Fibroblast of lung (primary cell): ENCODE data around the gene PRODH. TPM values are rescaled to one million over a fixed set of nuclear protein-coding genes. Genes with fewer than 3 reads are reported as not detected.
"Not testable (repeated sequence)": the region's sequence is repeated elsewhere in the genome, so short reads cannot be mapped to it uniquely, and the experiment has no call there.

Experiments used
- DNase-seq, 2 donors: peaks; one replicate each; pipeline versions ENCODE4 v3.0.0 to v3.0.0-alpha.2; 2010; ENCODE audit warnings: low read depth in 2 of 2
- H2AFZ ChIP-seq: 2 replicates; pipeline ENCODE4 v1.5.1; 2012; ENCODE audit warnings: low read length, control low read depth, inconsistent platforms
- H3K27ac ChIP-seq: 2 replicates; pipeline ENCODE4 v1.5.1; 2011; ENCODE audit warnings: low read length, control low read depth; ENCODE audit not compliant: insufficient read depth
- H3K27me3 ChIP-seq: 2 replicates; pipeline ENCODE4 v1.5.1; 2011; ENCODE audit warnings: mild to moderate bottlenecking, low read length; ENCODE audit not compliant: control insufficient read depth, insufficient read depth
- H3K36me3 ChIP-seq: 2 replicates; pipeline ENCODE4 v1.5.1; 2011; ENCODE audit warnings: low read length; ENCODE audit not compliant: control insufficient read depth, insufficient read depth
- H3K4me1 ChIP-seq: 2 replicates; pipeline ENCODE4 v1.5.1; 2011; ENCODE audit warnings: low read length; ENCODE audit not compliant: control insufficient read depth, insufficient read depth; ENCODE audit errors: extremely low read depth
- H3K4me2 ChIP-seq: 2 replicates; pipeline ENCODE4 v1.5.1; 2011; ENCODE audit warnings: low read length, control low read depth; ENCODE audit not compliant: insufficient read depth; ENCODE audit errors: extremely low read depth
- H3K4me3 ChIP-seq, 4 experiments: fragments of 200-600 bp in 1 of 4; sonication (generic) in 1 of 4; replicated peaks in 1 of 4; 2 replicates each; pipeline ENCODE4 v1.5.1; 2011 to 2016; ENCODE audit warnings: low read length in 4 of 4, low read depth in 3 of 4, mild to moderate bottlenecking in 3 of 4, control low read depth in 2 of 4, inconsistent platforms in 1 of 4, mixed read lengths in 1 of 4; ENCODE audit not compliant: insufficient read depth in 1 of 4; ENCODE audit errors: control extremely low read depth in 1 of 4
- H3K79me2 ChIP-seq: 2 replicates; pipeline ENCODE4 v1.5.1; 2012; ENCODE audit warnings: mild to moderate bottlenecking, low read length, inconsistent platforms; ENCODE audit not compliant: control insufficient read depth, insufficient read depth
- H3K9ac ChIP-seq: 2 replicates; pipeline ENCODE4 v1.5.1; 2011; ENCODE audit warnings: mild to moderate bottlenecking, low read length, control low read depth; ENCODE audit not compliant: insufficient read depth
- H3K9me3 ChIP-seq: 2 replicates; pipeline ENCODE4 v1.5.1; 2012; ENCODE audit warnings: low read depth, low read length; ENCODE audit not compliant: control insufficient read depth, insufficient read depth
- H4K20me1 ChIP-seq: 2 replicates; pipeline ENCODE4 v1.5.1; 2011; ENCODE audit warnings: low read length; ENCODE audit not compliant: control insufficient read depth, insufficient read depth; ENCODE audit errors: extremely low read depth
- polyA plus RNA-seq, 2 donors: library from polyadenylated mRNA; depleted of rRNA in 1 of 2; stranded (reverse) in 1 of 2; unstranded in 1 of 2; fragments of >200 nt; gene quantifications; 2 replicates each; pipeline ENCODE4 v1.2.1, GENCODE V29; 2011 to 2012; ENCODE audit warnings: missing spikeins in 1 of 2
- total RNA-seq: library from RNA; depleted of rRNA; stranded (reverse); fragments of >200 nt; gene quantifications from 2 replicates; pipeline ENCODE4 v1.2.1, GENCODE V29; 2014

PRODH gene
- total and polyA plus RNA-seq, 2 donors (not counting 1 experiment from before 2014, with no cell fraction given), result 0.06 TPM; not detected in 1

- H2AFZ ChIP-seq, H3K79me2 ChIP-seq, H3K4me2 ChIP-seq, H4K20me1 ChIP-seq, H3K9me3 ChIP-seq, H3K36me3 ChIP-seq, H3K4me1 ChIP-seq, H3K27ac ChIP-seq, H3K27me3 ChIP-seq, H3K9ac ChIP-seq, H3K4me3 ChIP-seq: not testable (repeated sequence)
- DNase-seq, result peak in 1 of 2 donors; percentile 88
Observed at GRCh38 chr22:18958738-18959137, 22.6 kb upstream of the PRODH start.

- H3K4me2 ChIP-seq, H3K4me3 ChIP-seq, H3K4me1 ChIP-seq, H3K27ac ChIP-seq, H4K20me1 ChIP-seq, H3K9me3 ChIP-seq, H3K9ac ChIP-seq, H2AFZ ChIP-seq, H3K79me2 ChIP-seq, H3K27me3 ChIP-seq, H3K36me3 ChIP-seq: not testable (repeated sequence)
- peak in 1 of 2 donors; percentile 35 for DNase-seq
Observed at GRCh38 chr22:18958321-18958705, 22.2 kb upstream of the PRODH start.

GRCh38 chr22:18957621-18958320, 21.7 kb upstream of the PRODH start:
- not testable (repeated sequence) for H3K79me2 ChIP-seq, H3K9ac ChIP-seq, H2AFZ ChIP-seq, H4K20me1 ChIP-seq, H3K4me1 ChIP-seq, DNase-seq, H3K27me3 ChIP-seq, H3K36me3 ChIP-seq, H3K27ac ChIP-seq, H3K4me2 ChIP-seq, H3K9me3 ChIP-seq, H3K4me3 ChIP-seq

GRCh38 chr22:18956956-18957355, 20.9 kb upstream of the PRODH start:
- DNase-seq, H2AFZ ChIP-seq: not testable (repeated sequence)

GRCh38 chr22:18956121-18956895, 20.2 kb upstream of the PRODH start:
- not testable (repeated sequence) for H3K9me3 ChIP-seq, H3K27ac ChIP-seq, DNase-seq, H3K27me3 ChIP-seq, H2AFZ ChIP-seq, H3K9ac ChIP-seq, H3K79me2 ChIP-seq, H3K4me3 ChIP-seq, H4K20me1 ChIP-seq, H3K36me3 ChIP-seq, H3K4me2 ChIP-seq, H3K4me1 ChIP-seq

More at GRCh38 chr22:18956956-18957355, 20.9 kb upstream of the PRODH start:
- H4K20me1 ChIP-seq, H3K27me3 ChIP-seq, H3K4me3 ChIP-seq, H3K36me3 ChIP-seq, H3K27ac ChIP-seq, H3K4me2 ChIP-seq, H3K4me1 ChIP-seq, H3K79me2 ChIP-seq, H3K9ac ChIP-seq, H3K9me3 ChIP-seq: not testable (repeated sequence)
